GM19395 (cell line): ENCODE results near the gene TMPO.
"Not testable (repeated sequence)": the region's sequence is repeated elsewhere in the genome, so short reads cannot be mapped to it uniquely, and the experiment has no call there.

Source experiments
- ATAC-seq: cut with Tn5 transposase; IDR thresholded peaks from one replicate; pipeline ENCODE4 v1.9.1; 2021; ENCODE audit warnings: mild to moderate bottlenecking, moderate library complexity; ENCODE audit not compliant: unreplicated experiment

Gene TMPO, protein sequence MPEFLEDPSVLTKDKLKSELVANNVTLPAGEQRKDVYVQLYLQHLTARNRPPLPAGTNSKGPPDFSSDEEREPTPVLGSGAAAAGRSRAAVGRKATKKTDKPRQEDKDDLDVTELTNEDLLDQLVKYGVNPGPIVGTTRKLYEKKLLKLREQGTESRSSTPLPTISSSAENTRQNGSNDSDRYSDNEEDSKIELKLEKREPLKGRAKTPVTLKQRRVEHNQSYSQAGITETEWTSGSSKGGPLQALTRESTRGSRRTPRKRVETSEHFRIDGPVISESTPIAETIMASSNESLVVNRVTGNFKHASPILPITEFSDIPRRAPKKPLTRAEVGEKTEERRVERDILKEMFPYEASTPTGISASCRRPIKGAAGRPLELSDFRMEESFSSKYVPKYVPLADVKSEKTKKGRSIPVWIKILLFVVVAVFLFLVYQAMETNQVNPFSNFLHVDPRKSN

DNA sequence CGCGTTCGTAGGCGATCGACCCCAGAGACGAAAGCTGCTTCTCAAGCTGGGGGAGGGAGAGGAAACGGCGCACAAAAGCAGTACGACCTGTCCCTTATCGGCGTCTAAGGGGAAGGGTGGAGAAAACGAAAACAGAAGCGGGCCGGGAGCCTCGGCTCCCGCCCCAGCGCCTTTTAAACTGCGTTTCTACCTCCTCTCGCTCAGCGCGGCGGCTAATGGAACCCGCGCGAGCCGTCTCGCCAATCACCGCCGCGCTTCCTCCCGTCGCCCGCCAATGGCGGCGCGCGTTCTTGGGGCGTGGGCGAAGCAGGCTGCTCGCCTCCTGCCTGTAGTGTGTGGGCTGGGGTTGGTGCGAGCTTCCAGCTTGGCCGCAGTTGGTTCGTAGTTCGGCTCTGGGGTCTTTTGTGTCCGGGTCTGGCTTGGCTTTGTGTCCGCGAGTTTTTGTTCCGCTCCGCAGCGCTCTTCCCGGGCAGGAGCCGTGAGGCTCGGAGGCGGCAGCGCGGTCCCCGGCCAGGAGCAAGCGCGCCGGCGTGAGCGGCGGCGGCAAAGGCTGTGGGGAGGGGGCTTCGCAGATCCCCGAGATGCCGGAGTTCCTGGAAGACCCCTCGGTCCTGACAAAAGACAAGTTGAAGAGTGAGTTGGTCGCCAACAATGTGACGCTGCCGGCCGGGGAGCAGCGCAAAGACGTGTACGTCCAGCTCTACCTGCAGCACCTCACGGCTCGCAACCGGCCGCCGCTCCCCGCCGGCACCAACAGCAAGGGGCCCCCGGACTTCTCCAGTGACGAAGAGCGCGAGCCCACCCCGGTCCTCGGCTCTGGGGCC is at the start of gene TMPO:
TSS of gene TMPO (plus strand) at position 304 of the 824 bp plus-strand sequence. CDS start at position 582, 278 bp downstream.
- peak; percentile 78 for ATAC-seq

DNA sequence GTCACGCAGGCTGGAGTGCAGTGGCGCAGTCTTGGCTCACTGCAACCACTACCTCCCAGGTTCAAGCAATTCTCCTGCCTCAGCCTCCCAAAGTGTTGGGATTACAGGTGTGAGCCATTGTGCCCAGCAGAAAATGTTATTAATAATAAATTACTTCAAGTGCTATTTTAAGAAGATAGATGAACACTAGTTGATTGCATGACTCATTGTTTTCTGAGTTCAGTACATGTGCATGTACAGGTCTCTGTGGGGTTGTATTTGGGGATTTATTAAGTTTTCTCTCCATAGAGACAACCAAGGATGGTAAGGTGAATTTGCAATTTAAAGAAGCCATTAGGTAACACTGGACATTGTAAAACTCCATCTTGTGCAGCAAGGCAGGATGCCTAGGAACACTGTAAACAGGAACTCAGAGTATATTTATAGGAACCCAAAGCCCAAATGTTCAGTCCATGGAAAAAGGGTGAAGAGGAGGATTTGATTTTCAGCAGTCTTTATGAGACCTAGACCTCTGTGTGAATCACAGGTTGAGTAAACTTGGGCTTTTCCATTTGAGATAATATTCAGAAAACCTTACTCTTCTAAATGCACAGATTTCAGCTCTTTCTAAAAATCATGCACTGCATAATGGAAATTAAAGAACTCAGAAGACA is 49.3 kb upstream of the TMPO start:
- no peak for ATAC-seq

DNA sequence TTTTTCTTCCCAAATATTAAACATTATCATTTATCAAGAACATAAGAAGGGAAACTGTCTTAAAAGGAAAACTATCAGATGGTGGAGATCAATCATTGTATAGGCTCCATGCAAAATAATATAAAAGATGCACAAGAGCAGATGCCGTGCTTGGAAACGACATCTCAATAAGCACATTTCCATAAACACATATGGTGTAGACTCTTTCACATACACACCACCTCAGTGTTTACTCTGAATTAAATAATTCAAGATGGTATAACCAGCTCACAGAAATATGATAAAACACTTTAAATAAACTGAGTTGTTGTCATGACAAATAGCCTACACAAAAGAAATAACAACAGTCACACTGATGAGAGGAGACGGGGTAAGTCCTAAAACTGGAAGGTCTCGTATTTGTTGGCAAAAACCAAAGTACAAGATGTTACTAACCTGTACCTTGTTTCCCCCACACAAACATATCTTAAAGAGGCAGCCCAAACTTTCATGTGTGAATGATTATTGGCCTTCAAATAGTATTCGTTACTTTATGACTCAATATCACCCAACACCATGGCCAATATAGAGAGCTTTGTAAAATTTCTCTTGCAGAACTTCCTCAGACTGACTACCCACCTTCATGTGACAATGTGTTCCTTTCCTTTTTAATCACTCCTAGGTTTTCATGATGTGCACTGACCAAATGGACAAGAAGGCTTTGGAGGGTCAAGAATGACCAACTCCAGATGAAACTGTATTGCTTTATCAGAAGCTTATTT is 48.6 kb upstream of the TMPO start:
- no peak for ATAC-seq

DNA sequence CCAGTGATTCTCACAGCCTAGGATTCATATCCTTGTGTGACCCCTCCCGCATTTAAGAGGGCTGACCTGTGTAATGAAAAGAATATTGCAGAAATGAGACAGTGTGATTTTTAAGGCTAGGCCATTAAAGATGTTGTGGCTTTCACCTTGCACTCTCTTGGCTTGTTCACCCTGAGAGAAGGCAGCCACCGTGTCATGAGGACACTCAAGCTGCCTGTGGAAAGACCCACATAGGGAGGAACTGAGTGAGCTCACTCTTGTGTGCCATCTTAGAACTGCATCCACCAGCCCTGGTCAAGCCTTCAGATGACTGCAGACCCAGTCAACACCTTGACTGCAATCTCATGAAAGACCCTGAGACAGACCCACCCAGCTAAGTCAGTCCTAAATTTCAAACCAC is 46.3 kb upstream of the TMPO start:
- no peak for ATAC-seq

DNA sequence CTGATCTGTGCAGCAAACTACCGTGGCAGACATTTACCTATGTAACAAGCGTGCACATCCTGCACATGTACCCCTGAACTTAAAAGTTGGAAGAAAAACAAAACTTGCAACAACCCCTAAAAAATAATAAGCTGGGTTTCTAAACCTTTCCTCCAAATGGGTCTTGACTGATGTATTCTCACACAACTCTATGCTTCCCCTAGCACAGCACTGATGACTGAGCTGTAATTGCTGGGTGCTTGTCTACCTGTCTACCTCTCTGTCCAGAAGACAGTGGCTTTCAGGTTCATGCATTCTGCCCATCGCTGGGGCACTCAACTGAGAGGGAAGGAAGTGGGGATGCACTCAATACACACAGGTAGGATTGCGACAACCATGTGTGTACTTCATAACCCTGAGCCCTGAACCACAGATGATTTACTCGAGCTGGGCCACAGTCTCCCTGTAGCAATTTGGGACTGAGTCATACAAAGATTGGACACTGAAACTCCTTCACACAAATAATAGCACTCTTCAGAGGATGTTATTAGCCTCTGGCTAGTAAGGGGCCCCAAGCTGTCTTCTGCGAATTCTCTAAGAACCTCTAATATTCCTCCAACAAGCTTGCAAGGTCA is 44.8 kb upstream of the TMPO start:
- ATAC-seq = peak; percentile 76

DNA sequence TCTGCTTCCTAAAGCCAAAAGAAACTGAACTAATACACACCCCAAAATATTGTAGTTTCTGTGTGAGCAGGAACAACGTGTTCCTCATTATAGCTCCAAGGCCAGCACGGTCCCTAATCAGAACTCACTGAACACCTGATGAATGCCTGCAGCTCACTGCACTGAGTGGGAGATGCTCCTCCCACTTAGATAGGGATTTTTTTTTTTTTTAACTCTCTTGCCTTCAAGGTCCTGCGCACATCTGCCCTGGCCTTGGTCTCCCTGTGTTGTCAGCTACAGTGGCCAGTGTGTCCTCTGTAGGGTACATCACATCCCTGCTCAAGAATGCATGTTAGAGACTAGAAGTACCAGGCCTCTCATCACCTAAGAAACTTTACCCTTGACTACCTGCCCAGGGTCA is 44.3 kb upstream of the TMPO start:
- ATAC-seq = peak; percentile 28

DNA sequence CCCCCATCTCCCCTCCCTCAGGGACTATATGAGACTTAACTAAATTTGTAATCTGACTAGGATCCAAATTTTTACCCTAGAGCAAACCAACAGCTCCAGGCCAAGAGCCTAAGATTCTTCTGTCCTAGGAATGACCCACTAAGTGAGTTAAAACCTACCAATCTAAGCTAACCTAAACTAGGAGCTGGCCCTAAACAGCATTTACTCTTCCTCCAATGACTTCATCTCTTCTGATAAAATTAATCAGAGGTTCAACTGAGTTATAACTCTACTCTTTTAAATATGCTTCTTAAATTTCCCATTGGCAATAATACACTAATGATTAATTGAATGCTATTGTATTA is 39.9 kb upstream of the TMPO start:
- ATAC-seq = no peak

DNA sequence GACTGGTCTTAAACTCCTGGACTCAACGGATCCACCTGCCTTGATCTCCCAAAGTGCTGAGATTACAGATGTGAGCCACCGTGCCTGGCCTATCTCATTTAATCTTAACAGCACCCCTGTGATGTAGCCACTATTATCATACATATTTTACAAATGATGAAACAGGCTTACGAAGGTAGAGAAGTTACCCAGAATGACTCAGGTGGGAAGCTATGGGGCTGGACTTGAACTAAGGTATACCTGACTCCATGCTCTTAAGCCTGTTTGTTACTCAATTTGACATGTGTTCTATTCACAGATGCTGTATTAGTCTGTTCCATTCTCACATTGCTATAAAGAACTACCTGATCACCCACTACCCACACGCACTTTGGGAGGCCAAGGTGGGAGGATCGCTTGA is 36.8 kb upstream of the TMPO start:
- ATAC-seq = no peak

DNA sequence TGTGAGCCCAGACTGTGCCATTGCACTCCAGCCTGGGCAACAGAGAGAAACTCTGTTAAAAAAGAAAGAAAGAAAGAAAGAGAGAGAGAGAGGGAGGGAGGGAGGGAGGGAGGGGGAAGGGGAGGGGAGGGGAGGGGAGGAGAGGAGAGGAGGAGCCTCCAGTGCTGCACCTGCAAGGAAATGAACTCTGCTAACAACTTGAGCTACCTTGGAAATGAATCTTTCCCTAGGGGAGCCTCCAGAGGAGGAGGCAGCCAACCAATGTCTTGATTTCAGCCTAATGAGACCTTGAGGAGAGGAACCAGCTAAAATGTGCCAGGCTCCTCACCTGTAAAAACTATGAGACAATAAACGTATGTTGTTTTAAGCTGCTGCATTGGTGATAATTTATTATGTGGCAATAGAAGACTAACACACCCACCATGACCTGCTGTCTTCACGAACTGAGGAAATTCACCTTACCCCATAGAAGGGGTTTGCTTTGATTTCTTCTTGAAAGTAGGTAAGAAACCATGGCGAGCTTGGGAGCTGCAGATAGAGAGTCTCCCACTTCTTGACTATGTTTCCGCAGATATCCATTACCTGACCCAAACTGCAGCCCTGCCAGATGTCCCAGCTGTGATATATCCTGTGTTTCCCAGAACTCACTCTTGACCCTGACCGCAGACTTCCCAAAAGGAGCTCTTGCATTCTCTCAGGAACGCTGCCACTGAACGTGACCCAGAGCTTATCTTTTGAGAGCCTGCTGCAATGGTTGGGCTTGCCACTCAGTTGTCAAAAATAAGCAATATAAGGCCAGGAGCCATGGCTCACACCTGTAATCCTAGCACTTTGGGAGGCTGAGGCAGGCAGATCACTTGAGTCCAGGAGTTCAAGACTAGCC is 31.5 kb upstream of the TMPO start:
- ATAC-seq = no peak

DNA sequence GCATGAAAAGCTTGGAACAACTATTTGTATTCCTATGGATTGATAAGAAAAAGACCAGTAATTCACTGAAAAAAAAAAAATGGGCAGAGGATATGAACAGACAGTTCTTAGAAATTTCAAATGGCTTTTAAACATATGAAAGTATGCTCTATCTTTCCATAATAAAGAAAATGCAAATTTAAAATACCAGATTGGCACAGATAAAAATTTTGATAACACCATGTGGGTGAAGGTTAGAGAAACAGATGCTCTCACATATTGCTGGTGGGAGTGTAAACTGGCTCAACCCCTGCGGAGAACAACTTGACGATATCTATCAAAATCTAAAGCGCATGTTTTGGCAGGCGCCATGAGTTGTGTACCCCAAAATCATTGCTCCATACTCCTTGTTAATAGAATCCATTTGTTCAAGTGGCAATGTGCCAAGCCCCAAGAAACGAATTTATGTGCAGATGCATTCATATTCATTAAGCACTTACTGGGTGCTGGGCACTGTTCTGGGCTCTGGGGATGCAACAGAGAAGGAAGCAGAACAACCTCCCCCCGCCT is 29.5 kb upstream of the TMPO start:
- no peak for ATAC-seq

DNA sequence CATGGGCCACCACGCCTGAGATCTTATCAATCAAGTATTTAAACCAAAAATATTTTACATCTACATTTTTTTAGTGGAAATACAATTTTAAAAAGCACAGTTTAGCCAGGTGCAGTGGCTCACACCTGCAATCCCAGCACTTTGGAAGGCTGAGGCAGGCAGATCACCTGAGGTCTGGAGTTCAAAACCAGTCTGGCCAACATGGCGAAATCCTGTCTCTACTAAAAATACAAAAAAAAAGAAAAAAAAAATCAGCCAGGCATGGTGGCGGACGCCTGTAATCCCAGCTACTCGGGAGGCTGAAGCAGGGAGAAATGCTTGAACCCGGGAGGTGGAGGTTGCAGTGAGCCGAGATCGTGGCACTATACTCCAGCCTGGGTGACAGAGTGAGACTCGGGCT is 27.0 kb upstream of the TMPO start:
- ATAC-seq = not testable (repeated sequence)

DNA sequence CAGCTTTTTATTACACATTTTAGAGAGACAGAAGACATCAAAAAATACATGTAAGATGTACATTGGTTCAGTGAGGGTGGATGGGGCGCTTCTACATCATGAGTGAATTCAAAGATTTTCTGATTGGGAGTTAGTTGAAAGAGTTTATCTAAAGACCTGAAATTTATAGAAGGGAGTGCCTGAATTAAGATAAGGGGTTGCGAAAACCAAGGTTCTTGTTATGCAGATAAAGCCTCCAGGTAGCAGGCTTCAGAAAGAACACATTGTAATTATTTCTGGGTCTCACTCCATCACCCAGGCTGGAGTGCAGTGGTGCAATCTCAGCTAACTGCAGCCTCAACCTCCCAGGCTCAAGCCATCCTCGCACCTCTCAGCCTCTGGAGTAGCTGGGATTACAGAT is 26.2 kb upstream of the TMPO start:
- no peak for ATAC-seq

DNA sequence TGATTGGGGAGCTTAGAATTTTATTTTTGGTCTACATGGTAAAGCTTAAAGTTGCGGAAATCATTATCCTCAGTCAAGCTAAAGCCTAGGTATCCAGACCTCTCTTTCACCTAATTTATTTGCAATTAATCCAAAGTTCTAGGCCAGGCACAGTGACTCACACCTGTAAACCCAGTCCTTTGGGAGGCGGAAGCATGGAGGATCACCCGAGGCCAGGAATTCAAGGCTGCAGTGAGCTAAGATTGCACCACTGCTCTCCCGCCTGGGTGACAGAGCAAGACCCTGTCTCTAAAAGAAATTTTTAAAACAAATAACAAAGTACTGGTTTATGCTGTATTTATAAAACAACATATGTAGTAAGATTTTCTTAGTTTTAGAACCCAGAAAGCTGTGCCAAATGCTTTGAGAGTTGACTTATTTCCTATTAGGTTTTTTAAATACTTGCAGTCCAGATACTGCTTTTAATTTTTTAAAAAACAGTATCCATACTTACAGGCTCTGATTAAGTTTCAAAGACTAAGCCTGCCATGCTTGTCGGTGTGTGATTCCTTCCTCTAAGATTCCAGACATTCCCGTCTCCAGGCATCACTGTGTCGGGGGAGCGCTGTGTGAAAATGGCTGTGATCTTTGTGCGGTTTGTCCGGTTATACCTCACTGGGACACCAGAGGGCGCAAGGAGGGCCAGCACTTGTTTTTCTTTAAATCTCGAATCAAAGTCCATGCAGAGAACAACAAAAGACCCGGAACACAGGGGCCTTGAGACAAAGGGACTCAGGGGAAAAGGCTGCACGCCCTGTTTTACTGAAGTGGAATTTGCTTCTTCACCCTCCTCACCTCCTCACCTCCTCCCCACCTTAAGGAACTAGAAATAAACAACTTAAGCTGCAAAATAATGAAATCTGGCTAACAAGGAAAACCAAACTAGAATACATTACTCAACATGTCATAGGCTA is 24.6 kb upstream of the TMPO start:
- ATAC-seq = peak; percentile 96

DNA sequence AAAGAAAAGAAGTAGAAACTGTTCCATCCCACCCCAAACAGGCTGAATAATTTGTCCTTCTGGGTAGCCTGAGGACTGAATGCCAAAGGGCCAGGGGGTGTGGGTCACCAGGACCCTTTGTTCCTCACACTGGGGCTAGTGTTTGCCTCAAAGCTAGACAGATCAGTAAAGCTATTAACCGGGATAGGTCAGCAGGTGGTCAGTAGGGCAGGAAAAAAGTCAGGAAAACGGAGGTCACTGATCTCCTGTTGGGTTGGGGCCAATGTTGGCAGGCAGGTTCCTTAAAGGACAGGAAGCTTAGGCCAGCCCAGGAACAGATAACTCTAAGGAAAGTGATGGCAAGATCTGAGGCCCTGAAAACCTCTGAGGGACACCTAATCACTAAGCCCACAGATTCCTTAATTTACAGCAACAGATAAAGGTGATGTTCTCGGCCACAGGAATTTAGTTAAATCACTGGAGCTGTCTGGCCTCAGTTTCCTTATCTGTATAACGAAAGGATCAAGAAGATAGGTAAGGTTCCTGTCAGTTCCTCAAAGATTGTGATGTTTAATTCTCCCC is 22.7 kb upstream of the TMPO start:
- ATAC-seq = no peak

DNA sequence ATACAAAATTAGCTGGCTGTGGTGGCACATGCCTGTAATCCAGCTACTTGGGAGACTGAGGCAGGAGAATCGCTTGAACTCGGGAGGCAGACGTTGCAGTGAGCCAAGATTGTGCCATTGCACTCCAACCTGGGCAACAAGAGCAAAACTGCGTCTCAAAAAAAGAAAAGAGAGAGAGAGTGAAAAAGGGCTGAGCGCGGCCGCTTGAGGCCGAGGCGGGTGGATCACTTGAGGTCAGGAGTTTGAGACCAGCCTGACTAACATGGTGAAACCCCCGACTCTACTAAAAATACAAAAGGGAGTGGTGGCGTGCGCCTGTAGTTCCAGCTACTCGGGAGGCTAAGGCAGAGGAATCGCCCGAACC is 14.1 kb upstream of the TMPO start:
- not testable (repeated sequence) for ATAC-seq

DNA sequence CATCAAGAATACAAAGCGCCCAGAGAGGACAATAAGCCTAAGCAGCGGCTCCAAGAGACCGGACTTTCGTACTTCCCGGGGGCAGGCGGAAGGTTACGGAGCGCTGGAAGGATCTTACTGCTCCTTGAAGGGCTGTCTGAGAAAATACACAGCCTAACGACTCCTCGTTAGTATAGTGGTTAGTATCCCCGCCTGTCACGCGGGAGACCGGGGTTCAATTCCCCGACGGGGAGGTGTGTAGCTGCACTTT is 12.1 kb upstream of the TMPO start:
- ATAC-seq = peak; percentile 66

DNA sequence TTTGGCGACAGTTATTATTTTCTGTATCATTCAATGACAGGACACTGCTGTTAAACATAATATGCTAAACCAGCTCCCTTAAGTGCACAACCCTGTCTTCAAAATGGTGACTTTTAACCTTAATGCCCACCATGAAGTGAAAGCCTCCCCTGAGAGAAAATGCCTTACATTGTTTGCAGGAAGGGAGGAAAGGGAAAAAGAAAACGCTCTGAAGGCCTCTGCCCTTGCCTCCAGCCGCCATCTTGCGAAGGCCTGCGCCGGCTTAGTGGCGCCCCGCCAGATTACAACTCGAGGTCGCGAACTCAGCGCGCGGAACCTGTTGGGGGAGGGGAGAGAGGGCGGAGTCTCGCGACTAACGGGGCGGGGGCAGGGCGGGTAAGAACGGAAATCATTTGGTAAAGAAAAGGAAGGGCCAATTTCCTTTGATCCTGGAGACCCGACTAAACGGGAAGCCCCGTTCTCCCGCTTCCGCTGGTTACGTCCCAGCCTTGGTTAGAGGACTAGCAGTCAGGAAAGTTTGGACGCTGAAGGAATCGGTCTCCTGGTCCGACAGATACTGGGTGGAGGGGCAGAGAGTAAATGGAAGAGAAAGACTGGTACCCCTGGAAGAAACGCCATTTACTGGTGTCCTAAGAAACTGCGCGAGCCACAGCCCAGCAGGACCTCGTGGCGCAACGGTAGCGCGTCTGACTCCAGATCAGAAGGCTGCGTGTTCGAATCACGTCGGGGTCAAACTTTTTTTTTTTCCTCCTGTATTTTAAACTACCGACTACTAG is 11.6 kb upstream of the TMPO start:
- peak; percentile 75 for ATAC-seq

DNA sequence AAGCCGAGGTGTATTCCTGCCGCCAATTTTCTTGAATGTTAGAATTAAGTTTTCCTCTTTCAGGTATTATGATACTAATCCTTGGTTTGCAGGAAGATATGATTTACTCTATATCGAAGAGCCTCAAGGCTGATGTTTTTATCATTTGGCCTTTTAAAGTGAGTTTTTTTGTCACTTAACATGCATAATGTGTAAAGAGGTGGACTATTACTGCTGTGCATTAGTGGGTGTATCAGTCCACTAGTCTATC is 11.1 kb upstream of the TMPO start:
- ATAC-seq = peak; percentile 16
